Mucosa of stomach (tissue), 1 donor: ENCODE results near the gene CSNK1D.

ENCODE experiments used
- H3K27me3 ChIP-seq: one replicate; pipeline ENCODE4 v1.7.0; 2013; ENCODE audit warnings: mild to moderate bottlenecking, low read length; ENCODE audit not compliant: control insufficient read depth, insufficient read depth
- H3K36me3 ChIP-seq: one replicate; pipeline ENCODE4 v1.7.0; 2013; ENCODE audit warnings: low read length; ENCODE audit not compliant: control insufficient read depth, insufficient read depth
- H3K4me1 ChIP-seq: one replicate; pipeline ENCODE4 v1.7.0; 2013; ENCODE audit warnings: mild to moderate bottlenecking, low read length; ENCODE audit not compliant: control insufficient read depth, insufficient read depth
- H3K4me3 ChIP-seq: one replicate; pipeline ENCODE4 v1.7.0; 2013; ENCODE audit warnings: low read length
- H3K9ac ChIP-seq: one replicate; pipeline ENCODE4 v1.7.0; 2013; ENCODE audit warnings: mild to moderate bottlenecking, low read length, moderate library complexity
- H3K9me3 ChIP-seq: one replicate; pipeline ENCODE4 v1.7.0; 2013; ENCODE audit warnings: mild to moderate bottlenecking, low read length, moderate library complexity; ENCODE audit not compliant: control insufficient read depth
- donor health status: Pancreatic carcinoma.

CSNK1D gene

DNA sequence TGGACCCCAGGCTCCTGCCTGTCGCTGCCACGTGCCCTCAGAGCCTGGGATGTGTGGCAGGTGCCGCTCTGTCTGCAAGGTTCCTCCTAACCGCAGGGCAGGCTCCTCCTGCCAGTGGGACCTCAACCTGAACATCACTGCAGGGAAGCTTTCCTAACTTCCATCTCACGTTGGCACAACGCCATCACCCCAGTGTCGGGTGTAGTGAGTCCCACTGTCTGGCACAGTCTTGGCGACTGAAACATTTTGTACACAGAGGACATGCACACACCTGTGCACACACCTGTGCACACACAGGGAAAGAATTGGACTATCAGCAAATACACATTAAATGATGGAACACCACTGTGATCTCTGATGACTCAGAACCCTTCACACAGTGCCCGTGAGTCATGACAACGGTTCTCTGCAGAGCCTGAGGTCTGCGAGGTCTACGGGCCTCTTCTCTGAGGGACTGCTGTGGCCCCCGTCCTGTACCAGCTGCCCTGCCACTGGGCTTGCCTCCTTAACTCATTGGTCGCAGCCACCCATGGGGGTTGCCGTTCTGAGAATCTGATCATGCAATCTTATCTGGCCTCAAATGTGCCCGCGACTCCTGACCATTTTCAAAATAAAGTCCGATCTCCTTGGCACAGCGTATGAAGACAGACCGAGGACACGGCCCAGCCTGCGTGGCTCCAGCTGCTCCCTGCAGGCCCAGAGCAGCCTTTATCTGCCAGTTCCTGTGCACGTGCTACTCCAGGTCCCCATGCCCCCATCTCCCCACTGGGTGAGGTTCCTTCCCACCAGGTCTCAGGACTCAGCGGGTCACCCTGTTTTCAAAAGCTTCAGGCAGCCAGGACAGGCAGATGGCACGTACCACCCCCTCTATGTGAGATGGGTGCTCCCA lies 68.4 kb downstream of the CSNK1D start:
- Histone ChIP-seq H3K9ac (no peak overlapping the region), H3K36me3 (no peaks in the 10 kb centered on the region), H3K9me3 (no peaks in the 10 kb centered on the region), H3K27me3 (no peaks in the 10 kb centered on the region), H3K4me1 (peaks cover 22% of the 10 kb centered on the region), H3K4me3 (no peak overlapping the region)

DNA sequence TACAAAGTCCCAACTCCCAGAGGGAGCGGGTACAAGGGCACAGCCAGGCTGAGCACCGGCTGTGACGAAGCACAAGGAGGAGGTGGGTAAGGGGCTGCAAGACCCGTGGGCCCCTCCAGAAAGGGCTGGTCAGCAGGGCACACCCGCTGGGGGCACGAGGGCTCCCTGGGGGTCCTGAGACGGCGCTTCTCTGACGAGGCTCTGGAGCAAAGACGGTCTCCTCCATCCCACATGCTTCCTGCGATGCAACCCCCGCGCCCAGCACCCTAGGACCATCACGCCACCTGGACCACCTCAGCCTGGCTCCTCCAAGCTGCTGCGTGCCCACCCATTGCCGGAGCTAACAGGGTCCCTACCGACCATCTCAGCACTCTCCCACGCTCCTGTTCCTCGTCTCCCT lies 69.6 kb downstream of the CSNK1D start:
- H3K9me3 ChIP-seq: no peaks in the 10 kb centered on the region
- H3K4me1 ChIP-seq: peaks cover 22% of the 10 kb centered on the region
- H3K27me3 ChIP-seq: no peaks in the 10 kb centered on the region
- no peak overlapping the region for H3K4me3 ChIP-seq
- H3K36me3 ChIP-seq: no peaks in the 10 kb centered on the region
- H3K9ac ChIP-seq: no peak overlapping the region

DNA sequence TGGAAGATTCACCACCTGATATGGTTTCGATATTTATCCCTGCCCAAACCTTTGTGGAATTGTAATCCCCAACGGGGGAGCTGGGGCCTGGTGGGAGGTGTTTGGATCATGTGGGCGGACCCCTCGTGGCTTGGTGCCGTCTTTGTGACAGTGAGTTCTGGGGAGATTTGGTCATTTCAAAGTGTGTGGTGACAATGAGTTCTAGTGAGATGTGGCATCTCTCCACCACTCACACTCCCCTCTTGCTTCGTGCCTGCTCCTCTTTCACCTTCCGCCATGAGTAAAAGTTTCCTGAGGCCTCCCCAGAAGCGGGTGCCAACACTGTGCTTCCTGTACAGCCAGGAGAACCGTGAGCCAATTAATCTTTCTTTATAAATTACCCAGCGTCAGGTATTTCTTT lies 70.5 kb downstream of the CSNK1D start:
- no peaks in the 10 kb centered on the region for H3K27me3 ChIP-seq
- H3K4me1 ChIP-seq: peaks cover 22% of the 10 kb centered on the region
- H3K36me3 ChIP-seq: no peaks in the 10 kb centered on the region
- no peaks in the 10 kb centered on the region for H3K9me3 ChIP-seq
- no peak overlapping the region for H3K9ac ChIP-seq
- H3K4me3 ChIP-seq: no peak overlapping the region

DNA sequence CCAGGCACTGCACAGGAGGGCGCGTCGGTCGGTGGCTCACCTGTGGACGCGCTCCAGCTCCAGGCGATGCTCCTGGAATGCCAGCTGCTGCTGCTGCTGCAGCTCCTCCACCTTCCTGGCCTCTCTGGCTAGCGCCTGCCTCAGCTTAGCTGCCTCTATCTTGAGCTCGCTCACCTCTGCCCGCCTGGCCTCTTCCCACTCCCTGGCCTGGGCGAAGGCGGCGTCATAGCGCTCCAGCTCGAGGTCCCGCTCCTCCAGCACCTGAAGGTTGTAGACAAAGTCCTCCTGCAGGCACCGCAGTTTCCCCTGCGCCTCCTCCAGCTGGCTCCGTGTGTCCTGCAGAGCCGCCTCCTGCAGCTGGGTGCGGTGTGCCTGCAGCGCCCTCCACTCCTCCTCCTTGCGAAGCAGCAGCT lies 72.0 kb downstream of the CSNK1D start:
- Histone ChIP-seq H3K27me3 (no peaks in the 10 kb centered on the region), H3K9ac (no peak overlapping the region), H3K4me3 (no peak overlapping the region), H3K9me3 (no peaks in the 10 kb centered on the region), H3K4me1 (peaks cover 19% of the 10 kb centered on the region), H3K36me3 (no peaks in the 10 kb centered on the region)

DNA sequence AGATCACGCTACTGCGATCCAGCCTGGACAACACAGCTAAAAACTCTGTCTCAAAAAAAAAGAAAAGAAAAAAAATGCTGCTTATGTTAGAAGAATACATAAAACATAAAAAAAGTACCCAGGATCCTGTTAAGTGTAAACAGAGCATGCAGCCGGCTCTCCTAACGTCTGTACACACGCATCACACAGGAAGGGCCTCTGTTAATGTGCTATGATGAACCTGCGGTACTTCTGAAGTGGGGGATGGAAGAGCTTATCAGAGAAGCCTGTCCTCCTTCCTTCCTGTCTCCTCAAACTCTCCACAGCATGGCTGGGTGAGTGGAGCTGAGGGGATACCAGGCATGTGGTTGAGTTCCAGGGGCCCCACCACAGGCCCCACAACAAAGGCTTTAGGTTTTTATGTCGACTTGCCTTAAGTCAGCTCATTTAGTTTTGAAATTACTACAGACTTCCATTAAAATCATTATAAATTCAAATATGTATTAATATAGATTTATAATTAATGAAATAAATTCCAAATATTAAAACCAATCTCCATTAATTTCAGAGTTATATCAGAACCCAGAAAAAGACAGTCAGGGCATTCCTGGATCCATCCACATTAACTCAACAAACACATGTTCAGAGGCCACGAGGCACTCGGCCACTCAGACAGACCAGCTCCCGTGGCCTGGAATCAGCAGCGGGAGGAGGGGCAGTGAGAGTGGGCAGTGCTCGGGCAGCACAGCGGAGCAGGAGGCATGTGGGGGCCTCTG lies 72.6 kb downstream of the CSNK1D start:
- Histone ChIP-seq H3K27me3 (no peaks in the 10 kb centered on the region), H3K36me3 (no peaks in the 10 kb centered on the region), H3K4me3 (no peak overlapping the region), H3K9me3 (no peaks in the 10 kb centered on the region), H3K4me1 (peaks cover 13% of the 10 kb centered on the region), H3K9ac (no peak overlapping the region)

DNA sequence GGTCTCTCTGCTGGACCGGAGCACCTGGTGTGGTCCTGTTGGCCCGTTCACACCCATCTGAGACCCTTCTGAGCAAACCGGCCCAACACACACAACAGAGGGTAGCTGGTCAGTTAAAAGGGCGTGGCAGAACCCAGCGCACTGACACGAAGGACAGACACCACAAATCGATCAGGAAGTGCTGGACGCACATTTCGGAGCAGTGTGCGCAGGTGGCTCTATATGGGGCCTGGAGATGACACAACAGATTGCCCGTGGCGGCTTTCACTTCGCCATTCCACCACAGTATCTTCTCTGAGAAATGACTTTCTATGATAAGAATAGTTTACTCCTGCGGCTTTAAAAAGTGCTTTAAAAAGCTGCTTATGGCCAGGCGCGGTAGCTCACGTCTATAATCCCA lies 73.4 kb downstream of the CSNK1D start:
- H3K4me1 ChIP-seq: peaks cover 5% of the 10 kb centered on the region
- no peaks in the 10 kb centered on the region for H3K27me3 ChIP-seq
- no peaks in the 10 kb centered on the region for H3K36me3 ChIP-seq
- no peak overlapping the region for H3K4me3 ChIP-seq
- H3K9ac ChIP-seq: no peak overlapping the region
- no peaks in the 10 kb centered on the region for H3K9me3 ChIP-seq

DNA sequence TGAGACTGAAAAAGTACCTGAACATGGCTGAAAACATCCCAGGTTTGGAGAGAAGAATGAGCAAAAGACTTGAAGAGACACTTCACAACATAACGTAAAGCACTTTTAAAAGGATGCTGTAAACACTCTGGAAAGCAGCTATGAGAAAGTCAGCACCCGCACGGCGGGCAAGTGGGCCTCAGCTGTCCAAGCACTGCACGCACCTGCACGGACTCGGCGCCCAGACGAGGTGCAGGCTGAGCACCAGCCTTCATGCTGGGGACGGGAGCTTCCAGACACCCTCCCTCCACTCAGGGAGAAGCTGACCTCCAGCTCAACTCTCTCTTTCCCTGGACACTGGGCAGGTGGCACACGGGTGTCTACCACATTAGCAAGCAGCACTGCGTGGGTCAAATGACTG lies 74.0 kb downstream of the CSNK1D start:
- no peaks in the 10 kb centered on the region for H3K36me3 ChIP-seq
- no peaks in the 10 kb centered on the region for H3K27me3 ChIP-seq
- no peaks in the 10 kb centered on the region for H3K9me3 ChIP-seq
- no peaks in the 10 kb centered on the region for H3K4me1 ChIP-seq
- no peak overlapping the region for H3K4me3 ChIP-seq
- no peak overlapping the region for H3K9ac ChIP-seq

DNA sequence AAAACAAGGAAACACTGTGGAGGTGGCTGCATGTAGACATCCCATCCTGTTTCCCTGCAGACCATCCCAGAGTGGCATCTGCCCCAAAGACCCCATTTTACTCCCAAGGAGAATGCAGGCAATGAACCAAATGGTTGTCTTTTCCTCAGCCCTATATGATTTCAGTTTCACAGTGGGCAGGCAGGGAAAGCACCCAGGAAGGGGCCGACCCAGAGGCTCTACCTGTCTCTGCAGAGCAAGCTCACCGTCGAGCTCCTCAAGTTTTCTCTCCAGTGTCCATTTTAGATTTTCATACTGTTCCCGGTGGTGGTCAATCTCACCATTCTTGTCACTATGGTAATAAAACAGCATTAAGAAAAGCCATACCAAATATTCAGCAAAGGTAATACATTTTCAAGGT lies 75.4 kb downstream of the CSNK1D start:
- H3K4me1 ChIP-seq: no peaks in the 10 kb centered on the region
- H3K27me3 ChIP-seq: no peaks in the 10 kb centered on the region
- H3K4me3 ChIP-seq: no peak overlapping the region
- H3K36me3 ChIP-seq: no peaks in the 10 kb centered on the region
- no peak overlapping the region for H3K9ac ChIP-seq
- H3K9me3 ChIP-seq: no peaks in the 10 kb centered on the region

DNA sequence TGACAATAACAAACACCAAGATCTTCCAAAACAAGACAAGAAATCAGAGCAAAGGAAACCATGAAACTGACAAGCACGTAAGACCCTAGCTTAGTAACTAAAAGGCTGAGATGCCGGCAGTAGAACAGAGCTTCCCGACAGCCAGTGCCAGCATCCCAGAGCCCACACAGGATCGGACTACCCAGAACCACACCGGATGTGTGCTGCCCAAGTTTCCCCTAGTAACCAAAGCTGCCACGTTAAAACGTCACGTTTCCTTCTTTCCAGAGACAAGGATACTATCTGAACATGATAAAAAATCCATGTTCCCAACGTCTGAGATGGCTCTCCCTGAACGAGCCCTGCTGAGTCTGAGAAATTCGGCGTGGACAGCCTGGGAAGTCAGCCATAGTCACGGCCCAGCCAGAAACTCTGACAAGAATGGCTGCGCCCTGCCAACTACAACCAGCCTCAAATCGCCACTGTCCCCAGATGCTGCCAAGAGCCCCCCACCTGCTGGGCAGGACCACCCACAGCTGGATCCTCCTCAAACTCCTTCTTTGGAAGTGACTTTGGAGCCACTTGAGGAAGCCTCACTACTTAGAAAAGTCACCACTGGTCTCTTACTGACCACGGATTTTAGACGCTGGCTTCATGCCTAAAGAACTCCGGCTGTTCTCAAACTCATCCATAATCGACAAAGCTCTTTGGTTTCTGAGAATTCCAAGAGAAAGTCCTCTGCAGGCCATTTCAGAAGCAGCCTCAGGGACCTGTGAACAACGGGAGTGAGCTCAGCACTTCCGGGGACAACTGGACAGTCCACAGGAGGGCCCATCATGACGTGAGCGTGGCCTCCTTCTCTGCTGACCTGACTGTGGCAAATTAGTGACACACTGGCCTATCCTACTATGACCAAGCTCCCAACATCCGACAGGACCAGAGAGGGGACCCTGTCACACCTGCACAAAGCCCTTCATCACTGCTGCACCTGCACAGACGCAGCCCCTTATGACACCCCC lies 77.5 kb downstream of the CSNK1D start:
- no peak overlapping the region for H3K4me3 ChIP-seq
- H3K4me1 ChIP-seq: no peaks in the 10 kb centered on the region
- H3K9me3 ChIP-seq: no peaks in the 10 kb centered on the region
- H3K36me3 ChIP-seq: no peaks in the 10 kb centered on the region
- no peak overlapping the region for H3K9ac ChIP-seq
- no peaks in the 10 kb centered on the region for H3K27me3 ChIP-seq

DNA sequence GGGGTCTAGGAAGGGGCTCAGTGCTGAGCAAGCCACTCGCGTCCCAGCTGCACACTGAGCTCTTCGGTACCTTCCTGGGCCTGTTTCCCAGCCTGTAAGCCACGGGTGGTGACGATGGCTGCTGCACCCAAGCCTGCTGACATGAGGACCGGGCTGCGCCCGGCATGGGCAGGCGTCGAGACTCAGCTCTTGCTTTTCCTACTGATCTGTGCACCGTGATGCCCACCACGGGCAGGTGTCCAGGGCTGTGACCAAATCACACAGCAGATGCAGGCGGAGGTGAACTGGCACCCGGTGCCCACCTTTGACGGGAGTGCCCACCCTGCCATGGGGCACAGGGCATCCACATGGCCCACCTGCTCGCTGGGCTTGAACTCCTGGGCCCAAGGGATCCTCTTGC lies 78.7 kb downstream of the CSNK1D start:
- Histone ChIP-seq H3K4me1 (no peaks in the 10 kb centered on the region), H3K36me3 (no peaks in the 10 kb centered on the region), H3K4me3 (no peak overlapping the region), H3K9ac (no peak overlapping the region), H3K27me3 (no peaks in the 10 kb centered on the region), H3K9me3 (no peaks in the 10 kb centered on the region)

DNA sequence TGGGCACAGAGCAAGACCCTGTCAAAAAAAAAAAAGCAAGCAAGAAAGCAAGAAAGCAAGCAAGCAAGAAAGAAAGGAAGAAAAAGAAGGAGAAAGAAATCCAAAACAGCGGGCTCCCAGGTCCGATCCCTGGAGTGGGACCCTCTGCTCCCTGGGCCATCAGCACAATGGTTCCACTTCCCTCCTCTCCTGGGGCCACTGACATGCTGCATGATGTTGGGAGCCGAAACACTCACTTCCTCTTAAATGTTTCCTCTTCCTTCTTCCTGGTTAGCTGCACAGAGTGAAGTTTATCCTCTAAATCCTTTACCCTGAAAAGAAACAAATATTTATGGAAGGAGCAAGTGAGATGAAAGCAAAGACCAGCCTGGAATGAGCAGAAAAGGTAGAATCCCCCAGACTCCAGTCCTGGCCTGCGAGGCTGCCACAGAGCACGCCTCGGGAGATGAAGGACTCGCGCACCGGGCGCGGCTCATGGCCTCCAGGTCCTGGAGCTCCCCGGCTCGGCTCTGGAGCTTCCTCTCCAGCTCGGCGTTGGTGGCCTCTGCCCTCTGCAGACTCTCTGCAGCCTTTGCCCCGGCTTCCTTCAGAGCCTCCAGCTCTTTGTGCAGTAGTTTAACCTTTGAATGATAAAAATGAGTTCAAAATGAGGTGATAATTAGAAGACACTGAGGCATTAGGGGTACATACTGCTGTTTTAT lies 79.8 kb downstream of the CSNK1D start:
- Histone ChIP-seq H3K4me3 (no peak overlapping the region), H3K9ac (no peak overlapping the region), H3K27me3 (no peaks in the 10 kb centered on the region), H3K4me1 (no peaks in the 10 kb centered on the region), H3K9me3 (no peaks in the 10 kb centered on the region), H3K36me3 (no peaks in the 10 kb centered on the region)
